RWPE2 (cell line): Measurements from ENCODE around the gene ART4.
A peak's percentile ranks its signal among the peaks of the same experiment; 100 is the strongest.

Experiments used
- ATAC-seq: fragments of 200-7000 bp; cut with Tn5 transposase; 3 replicates; pipeline ENCODE4 v1.9.1; 2021; ENCODE audit warnings: low read depth
- DNase-seq: peaks from one replicate; pipeline ENCODE4 v3.0.0-alpha.2; 2020; ENCODE audit warnings: low spot score
- H3K27ac ChIP-seq: fragments of 450-650 bp; 2 replicates; pipeline ENCODE4 v1.5.1; 2017; ENCODE audit warnings: mild to moderate bottlenecking; ENCODE audit not compliant: poor library complexity, severe bottlenecking
- H3K27me3 ChIP-seq: fragments of 250-450 bp; sonication (Bioruptor Pico); 2 replicates; pipeline ENCODE4 v1.5.1; 2021; ENCODE audit warnings: mild to moderate bottlenecking, moderate library complexity; ENCODE audit not compliant: insufficient read depth, poor library complexity, severe bottlenecking
- H3K36me3 ChIP-seq: fragments of 250-450 bp; sonication (Bioruptor Pico); 2 replicates; pipeline ENCODE4 v1.5.1; 2020; ENCODE audit warnings: low read depth, mild to moderate bottlenecking, moderate library complexity
- H3K4me1 ChIP-seq: fragments of 250-450 bp; sonication (Bioruptor Pico); 2 replicates; pipeline ENCODE4 v1.5.1; 2021; ENCODE audit warnings: mild to moderate bottlenecking, moderate library complexity; ENCODE audit not compliant: insufficient read depth, poor library complexity, severe bottlenecking
- H3K4me3 ChIP-seq: fragments of 250-450 bp; sonication (Bioruptor Pico); 2 replicates; pipeline ENCODE4 v1.5.1; 2021; ENCODE audit warnings: mild to moderate bottlenecking, moderate library complexity; ENCODE audit not compliant: severe bottlenecking
- H3K9me3 ChIP-seq: fragments of 250-450 bp; sonication (Bioruptor Pico); 2 replicates; pipeline ENCODE4 v1.5.1; 2021; ENCODE audit warnings: mild to moderate bottlenecking, moderate library complexity; ENCODE audit not compliant: severe bottlenecking
- CTCF ChIP-seq: fragments of 450-650 bp; IDR thresholded peaks from one replicate; pipeline ENCODE4 v1.5.1; 2017; ENCODE audit warnings: mild to moderate bottlenecking, moderate library complexity; ENCODE audit not compliant: poor library complexity, severe bottlenecking

Gene ART4

GRCh38 chr12:14884458-14884878, 41.1 kb upstream of the ART4 start:
- no peak overlapping the region for H3K27ac ChIP-seq
- 0 out of 3 replicates have a peak, but pooled peaks have one; percentile 35 for ATAC-seq
- H3K36me3 ChIP-seq: no peaks in the 10 kb centered on the region
- H3K4me3 ChIP-seq: no peak overlapping the region
- no peaks in the 10 kb centered on the region for H3K4me1 ChIP-seq
- DNase-seq: no peak
- no peaks in the 10 kb centered on the region for H3K9me3 ChIP-seq
- H3K27me3 ChIP-seq: no peaks in the 10 kb centered on the region
- TF ChIP-seq CTCF: no peak

DNA sequence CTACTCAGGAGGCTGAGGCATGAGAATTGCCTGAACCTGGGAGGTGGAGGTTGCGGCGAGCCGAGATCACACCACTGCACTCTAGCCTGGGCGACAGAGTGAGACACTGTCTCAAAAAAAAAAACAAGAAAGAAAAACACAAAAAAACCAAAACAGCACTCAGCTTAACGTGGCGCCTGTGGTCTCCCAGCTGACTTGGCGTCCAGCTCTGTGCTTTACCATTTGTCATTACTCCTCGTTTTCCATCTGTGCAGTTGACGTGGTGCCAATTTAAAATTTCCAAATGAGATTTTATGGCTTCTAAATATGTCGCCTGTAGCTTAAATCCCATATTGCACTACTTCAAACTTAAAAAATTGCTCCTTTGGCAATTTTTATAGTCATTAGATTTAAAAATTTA, 40.4 kb upstream of the ART4 start:
- no peaks in the 10 kb centered on the region for H3K36me3 ChIP-seq
- no peak for TF ChIP-seq CTCF
- H3K9me3 ChIP-seq: no peaks in the 10 kb centered on the region
- no peak for DNase-seq
- H3K4me3 ChIP-seq: no peak overlapping the region
- no peak overlapping the region for H3K27ac ChIP-seq
- ATAC-seq: no peak
- no peaks in the 10 kb centered on the region for H3K4me1 ChIP-seq
- no peaks in the 10 kb centered on the region for H3K27me3 ChIP-seq

DNA sequence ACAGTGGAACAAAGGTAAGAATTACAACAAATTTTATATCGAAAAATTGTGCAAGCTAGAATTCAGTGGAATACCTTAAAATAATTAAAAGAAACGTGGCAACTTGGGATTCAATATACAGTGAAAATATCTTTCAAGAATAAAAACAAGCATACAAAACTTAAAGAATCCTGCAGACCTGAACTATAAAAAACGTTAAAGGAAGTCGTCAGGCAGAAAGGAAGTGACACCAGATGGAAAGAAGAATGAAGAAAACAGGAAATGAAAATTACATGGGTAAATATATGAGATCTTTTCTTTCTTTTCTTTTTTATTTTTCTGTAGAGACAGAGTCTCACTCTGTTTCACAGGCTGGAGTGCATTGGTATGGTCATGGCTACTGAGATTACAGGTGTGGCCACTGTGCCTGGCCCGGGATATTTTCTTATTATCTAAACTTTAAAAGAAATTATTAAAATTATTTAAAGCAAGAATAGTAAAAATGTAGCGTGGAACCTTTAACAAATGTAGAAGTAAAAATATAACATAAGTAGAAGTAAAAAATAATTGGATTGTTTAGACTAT, 37.6 kb upstream of the ART4 start:
- Histone ChIP-seq H3K36me3 (no peaks in the 10 kb centered on the region), H3K27ac (no peak overlapping the region), H3K27me3 (no peaks in the 10 kb centered on the region), H3K4me3 (no peak overlapping the region), H3K9me3 (no peaks in the 10 kb centered on the region), H3K4me1 (no peaks in the 10 kb centered on the region)
- TF ChIP-seq CTCF: no peak
- ATAC-seq (no peak), DNase-seq (no peak)

GRCh38 chr12:14879222-14879933, 36.1 kb upstream of the ART4 start:
- Histone ChIP-seq H3K4me1 (no peaks in the 10 kb centered on the region), H3K4me3 (no peak overlapping the region), H3K27me3 (no peaks in the 10 kb centered on the region), H3K36me3 (no peaks in the 10 kb centered on the region), H3K9me3 (no peaks in the 10 kb centered on the region), H3K27ac (no peak overlapping the region)
- no peak for TF ChIP-seq CTCF
- no peak for ATAC-seq
- no peak for DNase-seq

DNA sequence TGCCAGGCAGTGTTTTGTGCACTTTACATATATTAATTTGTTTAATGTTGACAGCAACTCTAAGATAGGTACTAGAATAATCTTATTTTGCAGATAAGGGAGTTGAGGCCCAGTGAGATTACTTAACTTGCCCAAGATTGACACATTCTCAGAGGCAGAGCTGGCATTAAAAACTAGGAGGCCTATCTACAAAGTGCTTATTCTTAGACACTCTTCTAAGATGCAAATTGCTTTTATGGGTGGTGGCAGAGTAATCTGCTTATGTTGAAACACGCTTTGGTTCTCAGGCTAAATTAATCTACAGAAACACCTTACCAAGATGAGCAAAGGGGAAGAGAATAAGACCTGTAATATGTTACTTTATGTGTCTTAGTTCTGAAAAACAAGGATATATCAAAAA, 35.2 kb upstream of the ART4 start:
- no peaks in the 10 kb centered on the region for H3K4me1 ChIP-seq
- TF ChIP-seq CTCF: no peak
- H3K4me3 ChIP-seq: no peak overlapping the region
- H3K27me3 ChIP-seq: no peaks in the 10 kb centered on the region
- H3K9me3 ChIP-seq: no peaks in the 10 kb centered on the region
- no peak for DNase-seq
- no peaks in the 10 kb centered on the region for H3K36me3 ChIP-seq
- H3K27ac ChIP-seq: no peak overlapping the region
- ATAC-seq: no peak
